ENCODE results near the gene MRGPRX1.

DNA sequence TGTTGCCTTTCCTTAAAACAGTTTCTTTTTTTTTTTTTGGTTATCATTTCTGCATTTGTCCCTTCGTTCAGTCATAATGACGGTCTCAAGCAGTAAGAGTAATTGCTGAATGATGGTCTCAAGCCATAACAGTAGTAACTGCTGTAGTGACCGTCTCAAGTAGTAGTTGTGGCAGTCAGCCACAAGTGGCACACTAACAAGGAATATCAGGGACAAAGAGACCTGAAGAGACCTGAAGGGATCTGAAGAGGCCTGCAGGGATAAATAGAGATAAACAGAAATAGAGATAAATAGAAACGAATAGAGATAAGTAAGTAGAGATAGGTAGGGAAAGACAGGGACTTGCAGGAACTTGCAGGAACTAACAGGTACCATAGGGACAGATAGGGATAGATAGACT is 42.7 kb upstream of the MRGPRX1 start:
- TF ChIP-seq, protein P1, sequence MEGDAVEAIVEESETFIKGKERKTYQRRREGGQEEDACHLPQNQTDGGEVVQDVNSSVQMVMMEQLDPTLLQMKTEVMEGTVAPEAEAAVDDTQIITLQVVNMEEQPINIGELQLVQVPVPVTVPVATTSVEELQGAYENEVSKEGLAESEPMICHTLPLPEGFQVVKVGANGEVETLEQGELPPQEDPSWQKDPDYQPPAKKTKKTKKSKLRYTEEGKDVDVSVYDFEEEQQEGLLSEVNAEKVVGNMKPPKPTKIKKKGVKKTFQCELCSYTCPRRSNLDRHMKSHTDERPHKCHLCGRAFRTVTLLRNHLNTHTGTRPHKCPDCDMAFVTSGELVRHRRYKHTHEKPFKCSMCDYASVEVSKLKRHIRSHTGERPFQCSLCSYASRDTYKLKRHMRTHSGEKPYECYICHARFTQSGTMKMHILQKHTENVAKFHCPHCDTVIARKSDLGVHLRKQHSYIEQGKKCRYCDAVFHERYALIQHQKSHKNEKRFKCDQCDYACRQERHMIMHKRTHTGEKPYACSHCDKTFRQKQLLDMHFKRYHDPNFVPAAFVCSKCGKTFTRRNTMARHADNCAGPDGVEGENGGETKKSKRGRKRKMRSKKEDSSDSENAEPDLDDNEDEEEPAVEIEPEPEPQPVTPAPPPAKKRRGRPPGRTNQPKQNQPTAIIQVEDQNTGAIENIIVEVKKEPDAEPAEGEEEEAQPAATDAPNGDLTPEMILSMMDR (IDR thresholded peaks at IDR 0.05; ENCODE audit: poor library complexity, severe bottlenecking), result no peak
- TF ChIP-seq, protein P2, sequence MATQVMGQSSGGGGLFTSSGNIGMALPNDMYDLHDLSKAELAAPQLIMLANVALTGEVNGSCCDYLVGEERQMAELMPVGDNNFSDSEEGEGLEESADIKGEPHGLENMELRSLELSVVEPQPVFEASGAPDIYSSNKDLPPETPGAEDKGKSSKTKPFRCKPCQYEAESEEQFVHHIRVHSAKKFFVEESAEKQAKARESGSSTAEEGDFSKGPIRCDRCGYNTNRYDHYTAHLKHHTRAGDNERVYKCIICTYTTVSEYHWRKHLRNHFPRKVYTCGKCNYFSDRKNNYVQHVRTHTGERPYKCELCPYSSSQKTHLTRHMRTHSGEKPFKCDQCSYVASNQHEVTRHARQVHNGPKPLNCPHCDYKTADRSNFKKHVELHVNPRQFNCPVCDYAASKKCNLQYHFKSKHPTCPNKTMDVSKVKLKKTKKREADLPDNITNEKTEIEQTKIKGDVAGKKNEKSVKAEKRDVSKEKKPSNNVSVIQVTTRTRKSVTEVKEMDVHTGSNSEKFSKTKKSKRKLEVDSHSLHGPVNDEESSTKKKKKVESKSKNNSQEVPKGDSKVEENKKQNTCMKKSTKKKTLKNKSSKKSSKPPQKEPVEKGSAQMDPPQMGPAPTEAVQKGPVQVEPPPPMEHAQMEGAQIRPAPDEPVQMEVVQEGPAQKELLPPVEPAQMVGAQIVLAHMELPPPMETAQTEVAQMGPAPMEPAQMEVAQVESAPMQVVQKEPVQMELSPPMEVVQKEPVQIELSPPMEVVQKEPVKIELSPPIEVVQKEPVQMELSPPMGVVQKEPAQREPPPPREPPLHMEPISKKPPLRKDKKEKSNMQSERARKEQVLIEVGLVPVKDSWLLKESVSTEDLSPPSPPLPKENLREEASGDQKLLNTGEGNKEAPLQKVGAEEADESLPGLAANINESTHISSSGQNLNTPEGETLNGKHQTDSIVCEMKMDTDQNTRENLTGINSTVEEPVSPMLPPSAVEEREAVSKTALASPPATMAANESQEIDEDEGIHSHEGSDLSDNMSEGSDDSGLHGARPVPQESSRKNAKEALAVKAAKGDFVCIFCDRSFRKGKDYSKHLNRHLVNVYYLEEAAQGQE (IDR thresholded peaks at IDR 0.05; ENCODE audit: borderline replicate concordance), result no peak
- no peak for TF ChIP-seq EP300 (conservative IDR thresholded peaks at IDR 0.05; ENCODE audit: poor library complexity, severe bottlenecking)
- no peak for TF ChIP-seq POLR2AphosphoS5 (IDR thresholded peaks at IDR 0.05)
- no peak for TF ChIP-seq EZH2 (IDR thresholded peaks at IDR 0.05; ENCODE audit: borderline replicate concordance, insufficient read depth, low read length, poor library complexity, severe bottlenecking)
- TF ChIP-seq TAF1 (IDR thresholded peaks at IDR 0.05; ENCODE audit: low read depth), result no peak
- TF ChIP-seq RAD21 (conservative IDR thresholded peaks at IDR 0.05), result no peak

Measured in neural cell (in vitro differentiated cells).